ENCODE results near the gene ADGRF5. TPM values are rescaled to one million over a fixed set of nuclear protein-coding genes. Genes with fewer than 3 reads are reported as not detected.
A peak's percentile ranks its signal among the peaks of the same experiment; 100 is the strongest.

ADGRF5 gene
- total RNA-seq, 1 experiment from 2014 or later = 40.0 TPM

DNA sequence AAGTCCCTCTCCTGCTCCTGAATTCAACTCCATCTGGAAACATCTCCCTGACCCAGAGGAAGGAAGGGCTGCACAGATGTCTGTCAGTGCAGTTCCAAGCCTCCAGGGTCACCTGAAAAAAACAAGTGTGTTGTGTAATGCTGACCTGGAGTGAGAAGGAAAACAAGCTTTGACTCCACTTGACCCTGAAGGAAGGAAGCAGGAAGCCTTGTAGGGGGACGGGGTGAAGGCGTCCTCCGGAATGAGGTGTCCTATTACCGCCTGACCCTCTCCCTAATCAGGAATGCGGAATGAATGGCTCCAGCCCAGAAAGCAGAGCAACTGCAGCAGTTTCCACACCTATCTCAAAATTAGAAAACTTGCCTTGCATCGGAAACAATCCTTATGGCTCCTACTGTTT, 13.9 kb upstream of the ADGRF5 start:
- Histone ChIP-seq H3K4me2 (peak overlapping the region; percentile 65), H2AFZ (no peak overlapping the region; the same call in 1 of the 2 replicates), H3F3A (ENCODE audit: insufficient read depth, low read depth) (peaks cover 36% of the 10 kb centered on the region; the same call in 1 of the 2 replicates), H4K20me1 (ENCODE audit: insufficient read depth) (no peaks in the 10 kb centered on the region), H3K9me3 (ENCODE audit: insufficient read depth, low read depth) (no peaks in the 10 kb centered on the region), H3K4me3 (0 out of 2 replicates have a peak overlapping the region, but pooled peaks have one; percentile 26), H3K27ac (peak overlapping the region; percentile 89), H3K9me2 (ENCODE audit: insufficient read depth) (no peaks in the 10 kb centered on the region), H3K27me3 (ENCODE audit: insufficient read depth, low read depth) (no peaks in the 10 kb centered on the region), H3K79me2 (ENCODE audit: low read depth) (no peaks in the 10 kb centered on the region), H3K4me1 (replicated peaks; ENCODE audit: insufficient read depth) (peaks cover 92% of the 10 kb centered on the region), H3K36me3 (ENCODE audit: low read depth) (no peaks in the 10 kb centered on the region)
- POLR2A ChIA-PET (ENCODE audit: unreplicated experiment) = interaction anchor here (0.5 to 0.7 kb wide), 4 partner anchors 34 to 268 kb away, joined by 3 to 4 read pairs (median 3); no protein-coding TSS in a partner anchor
- CTCF ChIA-PET = no interaction called here
- BruUV-seq (replicated peaks) = no TSS peak
- no peak for TF ChIP-seq EZH2 (IDR thresholded peaks at IDR 0.05; ENCODE audit: low read depth)
- no peak for TF ChIP-seq CTCF (conservative IDR thresholded peaks at IDR 0.05)
- DNase-seq = peak; percentile 76 to 95
- intact Hi-C loops (cut with micrococcal nuclease; ENCODE audit: unreplicated experiment) = no loop called here

DNA sequence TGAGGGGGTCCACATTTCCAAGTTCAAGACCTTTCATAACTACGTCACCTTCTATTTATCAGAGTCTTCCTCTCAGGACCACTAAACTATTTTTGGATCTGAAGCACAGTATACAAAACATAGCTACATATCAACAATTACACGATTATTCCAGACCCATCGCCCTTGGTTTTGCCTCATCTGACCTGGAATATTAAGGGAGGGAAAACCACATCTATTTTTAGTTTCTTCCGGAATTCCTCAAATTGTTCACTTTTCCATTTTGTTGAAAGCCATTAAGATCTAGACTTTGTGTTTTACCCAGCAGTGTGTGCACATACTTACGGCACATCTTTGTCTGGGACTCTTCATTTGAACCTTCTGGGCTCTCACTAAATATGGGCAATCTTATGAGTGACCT, 12.0 kb upstream of the ADGRF5 start:
- POLR2A ChIA-PET (ENCODE audit: unreplicated experiment) = no interaction called here
- no peak overlapping the region for H3K4me3 ChIP-seq
- H3K4me2 ChIP-seq = 0 out of 2 replicates have a peak overlapping the region, but pooled peaks have one; percentile 10
- no peak overlapping the region for H2AFZ ChIP-seq
- TF ChIP-seq EZH2 (IDR thresholded peaks at IDR 0.05; ENCODE audit: low read depth) (no peak), CTCF (conservative IDR thresholded peaks at IDR 0.05) (no peak)
- no peaks in the 10 kb centered on the region for H3K9me3 ChIP-seq (ENCODE audit: insufficient read depth, low read depth)
- peaks cover 20% of the 10 kb centered on the region; the same call in 1 of the 2 replicates for H3F3A ChIP-seq (ENCODE audit: insufficient read depth, low read depth)
- H3K9me2 ChIP-seq (ENCODE audit: insufficient read depth) = no peaks in the 10 kb centered on the region
- no peak for DNase-seq
- no peaks in the 10 kb centered on the region for H3K79me2 ChIP-seq (ENCODE audit: low read depth)
- H3K27me3 ChIP-seq (ENCODE audit: insufficient read depth, low read depth) = no peaks in the 10 kb centered on the region
- peaks cover 78% of the 10 kb centered on the region for H3K4me1 ChIP-seq (replicated peaks; ENCODE audit: insufficient read depth)
- H4K20me1 ChIP-seq (ENCODE audit: insufficient read depth) = no peaks in the 10 kb centered on the region
- CTCF ChIA-PET = no interaction called here
- H3K36me3 ChIP-seq (ENCODE audit: low read depth) = no peaks in the 10 kb centered on the region
- intact Hi-C loops (cut with micrococcal nuclease; ENCODE audit: unreplicated experiment) = loop anchor here (1.0 to 2.0 kb wide), 2 partner anchors 8 to 57 kb away; no protein-coding TSS in a partner anchor
- BruUV-seq (replicated peaks) = no TSS peak
- no peak overlapping the region for H3K27ac ChIP-seq

DNA sequence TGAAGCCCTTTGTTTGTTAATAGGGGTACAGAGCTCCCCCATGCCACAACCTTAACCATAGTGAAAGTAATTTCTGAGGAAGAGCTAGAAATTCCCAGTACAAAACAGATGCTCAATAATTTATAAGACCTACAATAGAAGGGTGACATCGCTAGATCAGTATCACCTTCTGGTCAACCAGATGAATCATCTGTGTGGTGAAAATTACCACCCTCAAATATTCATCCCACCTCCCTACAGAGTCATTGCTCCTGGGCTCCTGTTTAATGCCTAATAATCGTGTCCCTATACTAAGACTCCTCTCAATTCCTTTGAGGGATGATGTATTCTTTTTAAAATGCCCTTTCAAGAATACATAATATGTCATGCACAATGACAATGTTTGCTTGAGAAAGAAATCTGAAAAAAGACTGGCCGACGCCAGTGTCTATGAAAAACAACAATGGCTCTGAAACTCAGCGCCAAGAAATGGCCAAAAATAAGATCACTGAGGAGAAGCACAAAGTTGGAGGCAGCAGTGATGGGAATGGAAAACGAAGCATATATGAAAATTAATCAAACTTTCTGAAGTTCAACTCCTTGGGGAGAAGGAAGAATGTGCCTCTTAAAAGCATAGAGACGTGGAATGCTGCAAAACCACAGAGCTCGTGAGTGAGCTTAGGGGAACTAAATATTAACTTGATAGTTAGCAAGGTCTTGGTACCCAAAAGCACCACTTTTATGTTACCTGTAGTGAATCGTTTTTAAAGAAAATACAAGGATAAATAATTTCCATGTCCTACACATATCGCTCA, 11.0 kb upstream of the ADGRF5 start:
- TF ChIP-seq CTCF (conservative IDR thresholded peaks at IDR 0.05) (no peak), EZH2 (IDR thresholded peaks at IDR 0.05; ENCODE audit: low read depth) (no peak)
- no TSS peak for BruUV-seq (replicated peaks)
- DNase-seq = peak; percentile 15 to 70
- Histone ChIP-seq H3K9me3 (ENCODE audit: insufficient read depth, low read depth) (no peaks in the 10 kb centered on the region), H2AFZ (no peak overlapping the region), H3K36me3 (ENCODE audit: low read depth) (no peaks in the 10 kb centered on the region), H3K4me1 (replicated peaks; ENCODE audit: insufficient read depth) (peaks cover 77% of the 10 kb centered on the region), H3K4me2 (peak overlapping the region; percentile 50), H4K20me1 (ENCODE audit: insufficient read depth) (no peaks in the 10 kb centered on the region), H3F3A (ENCODE audit: insufficient read depth, low read depth) (peaks cover 26% of the 10 kb centered on the region), H3K79me2 (ENCODE audit: low read depth) (no peaks in the 10 kb centered on the region), H3K4me3 (no peak overlapping the region), H3K27ac (peak overlapping the region; percentile 34; the same call in 1 of the 2 replicates), H3K9me2 (ENCODE audit: insufficient read depth) (no peaks in the 10 kb centered on the region), H3K27me3 (ENCODE audit: insufficient read depth, low read depth) (no peaks in the 10 kb centered on the region)
- intact Hi-C loops (cut with micrococcal nuclease; ENCODE audit: unreplicated experiment) = loop anchor here (1.0 to 2.0 kb wide), 2 partner anchors 7 to 56 kb away; no protein-coding TSS in a partner anchor
- ChIA-PET POLR2A (ENCODE audit: unreplicated experiment) (interaction anchor here (0.6 to 0.7 kb wide), 3 partner anchors 55 to 390 kb away, joined by 3 to 5 read pairs (median 4); no protein-coding TSS in a partner anchor), CTCF (interaction anchor here (1.1 kb wide), 1 partner anchor 11 kb away, joined by 5 read pairs; the partner anchor contains the start of gene ADGRF5)
